OCI-LY1 (cell line): ENCODE results near the gene CD58.

Source experiments
- H2AFZ ChIP-seq: fragments of 200-600 bp; sonication (generic), shearing (Covaris generic); 2 replicates; pipeline ENCODE4 v1.6.0; 2014; ENCODE audit warnings: antibody characterized with exemption, mild to moderate bottlenecking, low read length
- H3F3A ChIP-seq: fragments of 200-600 bp; sonication (generic), shearing (Covaris generic); 2 replicates; pipeline ENCODE4 v1.6.0; 2014; ENCODE audit warnings: mild to moderate bottlenecking, antibody characterized with exemption, low read length, moderate library complexity; ENCODE audit not compliant: insufficient read depth
- H3K27ac ChIP-seq: fragments of 200-600 bp; sonication (generic); 2 replicates; pipeline ENCODE4 v1.5.1; 2014; ENCODE audit warnings: low read length, mixed run types, mild to moderate bottlenecking, low read depth; ENCODE audit not compliant: poor library complexity, severe bottlenecking
- H3K27me3 ChIP-seq: fragments of 200-600 bp; sonication (generic); 2 replicates; pipeline ENCODE4 v1.6.0; 2014; ENCODE audit warnings: antibody characterized with exemption, mild to moderate bottlenecking, low read length, moderate library complexity; ENCODE audit not compliant: insufficient read depth
- H3K36me3 ChIP-seq: fragments of 200-600 bp; sonication (generic); 2 replicates; pipeline ENCODE4 v1.6.1; 2014; ENCODE audit warnings: mild to moderate bottlenecking, antibody characterized with exemption, low read length, moderate library complexity, mixed read lengths; ENCODE audit not compliant: insufficient read depth
- H3K4me1 ChIP-seq: fragments of 200-600 bp; sonication (generic); 2 replicates; pipeline ENCODE4 v1.5.1; 2014; ENCODE audit warnings: mild to moderate bottlenecking, low read length, moderate library complexity; ENCODE audit not compliant: insufficient read depth, severe bottlenecking
- H3K4me2 ChIP-seq: fragments of 200-600 bp; sonication (generic), shearing (Covaris generic); 2 replicates; pipeline ENCODE4 v1.6.1; 2014; ENCODE audit warnings: low read length
- H3K4me3 ChIP-seq: fragments of 200-600 bp; sonication (generic); 2 replicates; pipeline ENCODE4 v1.5.1; 2014; ENCODE audit warnings: low read length, low read depth, mild to moderate bottlenecking, mixed read lengths; ENCODE audit not compliant: poor library complexity, severe bottlenecking
- H3K79me2 ChIP-seq: fragments of 200-600 bp; shearing (Covaris generic); 2 replicates; pipeline ENCODE4 v1.6.1; 2016; ENCODE audit warnings: mixed run types, low read length, mixed read lengths; ENCODE audit not compliant: insufficient read depth
- H3K9ac ChIP-seq: fragments of 200-600 bp; sonication (generic), shearing (Covaris generic); 2 replicates; pipeline ENCODE4 v1.6.1; 2014; ENCODE audit warnings: mild to moderate bottlenecking, low read length, mixed read lengths
- H3K9me2 ChIP-seq: fragments of 200-600 bp; sonication (generic), shearing (Covaris generic); 2 replicates; pipeline ENCODE4 v1.6.1; 2014; ENCODE audit warnings: low read depth, mild to moderate bottlenecking, low read length, mixed read lengths
- H3K9me3 ChIP-seq: fragments of 200-600 bp; shearing (Covaris generic); 2 replicates; pipeline ENCODE4 v1.6.1; 2014; ENCODE audit warnings: low read length, mixed read lengths
- H4K20me1 ChIP-seq: fragments of 200-600 bp; sonication (generic), shearing (Covaris generic); 2 replicates; pipeline ENCODE4 v1.6.0; 2016; ENCODE audit warnings: mild to moderate bottlenecking, low read length; ENCODE audit not compliant: insufficient read depth
- CTCF ChIP-seq: fragments of 200-600 bp; sonication (generic), shearing (Covaris generic); IDR thresholded peaks from 2 replicates; pipeline ENCODE4 v1.5.1; 2017; ENCODE audit warnings: mild to moderate bottlenecking, antibody characterized with exemption, low read length, moderate library complexity, mixed read lengths
- EZH2 ChIP-seq: fragments of 200-600 bp; sonication (generic), shearing (Covaris generic); IDR thresholded peaks from 2 replicates; pipeline ENCODE4 v1.8.0; 2017; ENCODE audit warnings: borderline replicate concordance, mixed run types, mild to moderate bottlenecking, antibody characterized with exemption, low read length, moderate library complexity, mixed read lengths

Gene CD58

GRCh38 chr1:116472431-116472961 is 98.3 kb downstream of the CD58 start:
- Histone ChIP-seq H3K27me3 (no peaks in the 10 kb centered on the region), H3K9me3 (no peaks in the 10 kb centered on the region), H3K4me1 (no peaks in the 10 kb centered on the region), H4K20me1 (no peaks in the 10 kb centered on the region), H3K79me2 (no peaks in the 10 kb centered on the region), H3K27ac (no peak overlapping the region), H3K4me2 (no peak overlapping the region), H3K9ac (no peak overlapping the region), H2AFZ (no peak overlapping the region), H3K4me3 (no peak overlapping the region), H3K9me2 (no peaks in the 10 kb centered on the region), H3F3A (no peaks in the 10 kb centered on the region), H3K36me3 (no peaks in the 10 kb centered on the region)
- TF ChIP-seq EZH2 (no peak), CTCF (no peak)

- Histone ChIP-seq H3K36me3 (no peaks in the 10 kb centered on the region), H3K4me3 (no peak overlapping the region), H3K9me3 (no peaks in the 10 kb centered on the region), H3K79me2 (no peaks in the 10 kb centered on the region), H3F3A (no peaks in the 10 kb centered on the region), H3K4me2 (no peak overlapping the region), H3K4me1 (no peaks in the 10 kb centered on the region), H2AFZ (no peak overlapping the region), H3K9ac (no peak overlapping the region), H4K20me1 (no peaks in the 10 kb centered on the region), H3K9me2 (no peaks in the 10 kb centered on the region), H3K27ac (no peak overlapping the region), H3K27me3 (no peaks in the 10 kb centered on the region)
- TF ChIP-seq EZH2 (no peak), CTCF (no peak)
Observed at GRCh38 chr1:116471241-116471640, 99.6 kb downstream of the CD58 start.

GRCh38 chr1:116470671-116471070 is 100.2 kb downstream of the CD58 start:
- Histone ChIP-seq H3K4me2 (no peak overlapping the region), H3K9me3 (no peaks in the 10 kb centered on the region), H3K4me3 (no peak overlapping the region), H2AFZ (no peak overlapping the region), H3K79me2 (no peaks in the 10 kb centered on the region), H3F3A (no peaks in the 10 kb centered on the region), H3K27me3 (no peaks in the 10 kb centered on the region), H3K36me3 (no peaks in the 10 kb centered on the region), H3K9me2 (no peaks in the 10 kb centered on the region), H3K27ac (no peak overlapping the region), H3K9ac (no peak overlapping the region), H3K4me1 (no peaks in the 10 kb centered on the region), H4K20me1 (no peaks in the 10 kb centered on the region)
- TF ChIP-seq EZH2 (no peak), CTCF (no peak)
